LNCaP clone FGC (cell line): Measurements from ENCODE around the gene ADAMTS16.

Experiments
- DNase-seq: peaks from one replicate; pipeline ENCODE4 v3.0.0-alpha.2; 2011; ENCODE audit warnings: low read depth
- H3K4me3 ChIP-seq: 2 replicates; pipeline ENCODE4 v1.5.1; 2011; ENCODE audit warnings: mild to moderate bottlenecking, low read depth, low read length, control low read depth
- CTCF ChIP-seq: IDR thresholded peaks from 2 replicates; pipeline ENCODE4 v1.5.1; 2012; ENCODE audit warnings: mild to moderate bottlenecking; ENCODE audit not compliant: control insufficient read depth, insufficient read depth; ENCODE audit errors: extremely low read depth

ADAMTS16 gene

GRCh38 chr5:5139777-5140478, at the start of gene ADAMTS16:
Gene ADAMTS16, plus strand, starts transcription at chr5:5140330. Its CDS starts 138 bp downstream, at chr5:5140468.
- no peak within 1 kb of the TSS for H3K4me3 ChIP-seq
- no peak for DNase-seq
- no peak for TF ChIP-seq CTCF

- H3K4me3 ChIP-seq, result no peak overlapping the region
- no peak for TF ChIP-seq CTCF
- DNase-seq, result no peak
These were observed 48.0 kb upstream of the ADAMTS16 start for GRCh38 chr5:5092149-5092548.

GRCh38 chr5:5100635-5101034, 39.5 kb upstream of the ADAMTS16 start:
- no peak overlapping the region for H3K4me3 ChIP-seq
- no peak for DNase-seq
- TF ChIP-seq CTCF, result no peak

GRCh38 chr5:5101676-5102075, 38.5 kb upstream of the ADAMTS16 start:
- no peak for TF ChIP-seq CTCF
- DNase-seq, result no peak
- no peak overlapping the region for H3K4me3 ChIP-seq

GRCh38 chr5:5103245-5103644, 36.9 kb upstream of the ADAMTS16 start:
- TF ChIP-seq CTCF, result no peak
- no peak for DNase-seq
- H3K4me3 ChIP-seq, result no peak overlapping the region

- no peak for DNase-seq
- no peak overlapping the region for H3K4me3 ChIP-seq
- no peak for TF ChIP-seq CTCF
These were observed 35.6 kb upstream of the ADAMTS16 start for GRCh38 chr5:5104550-5104949.

GRCh38 chr5:5105531-5105930, 34.6 kb upstream of the ADAMTS16 start:
- DNase-seq, result no peak
- no peak for TF ChIP-seq CTCF
- H3K4me3 ChIP-seq, result no peak overlapping the region
